Small intestine (tissue), 7 donors: ENCODE measurements around the gene RPL10. TPM values are rescaled to one million over a fixed set of nuclear protein-coding genes. Genes with fewer than 3 reads are reported as not detected.
"Not testable (repeated sequence)": the region's sequence is repeated elsewhere in the genome, so short reads cannot be mapped to it uniquely, and the experiment has no call there.

Source experiments
- DNase-seq, 2 donors: peaks; one replicate each; pipeline versions ENCODE4 v3.0.0 to v3.0.0-alpha.2; 2013
- FAIRE-seq: peaks from 2 replicates; lab custom pipeline; 2012; peaks lifted over from hg19 to GRCh38; lab: Jason Lieb, UNC
- H3K27ac ChIP-seq, 3 donors: one replicate each; pipeline ENCODE4 v1.5.1; 2013; ENCODE audit warnings: low read length in 2 of 3, mild to moderate bottlenecking in 2 of 3, control low read depth in 1 of 3, inconsistent platforms in 1 of 3, low read depth in 1 of 3, moderate library complexity in 1 of 3
- H3K27me3 ChIP-seq, 3 donors: one replicate each; pipeline ENCODE4 v1.6.1; 2013; ENCODE audit warnings: low read length in 3 of 3, inconsistent platforms in 1 of 3; ENCODE audit not compliant: control insufficient read depth in 3 of 3, insufficient read depth in 3 of 3
- H3K36me3 ChIP-seq, 3 donors: one replicate each; pipeline ENCODE4 v1.6.1; 2013; ENCODE audit warnings: low read length in 3 of 3, inconsistent platforms in 1 of 3, low read depth in 1 of 3, mild to moderate bottlenecking in 1 of 3, moderate library complexity in 1 of 3; ENCODE audit not compliant: control insufficient read depth in 3 of 3, insufficient read depth in 2 of 3
- H3K4me1 ChIP-seq, 3 donors: one replicate each; pipeline ENCODE4 v1.6.1; 2013; ENCODE audit warnings: low read length in 2 of 3, inconsistent platforms in 1 of 3, low read depth in 1 of 3, mild to moderate bottlenecking in 1 of 3, moderate library complexity in 1 of 3; ENCODE audit not compliant: control insufficient read depth in 3 of 3, insufficient read depth in 2 of 3
- H3K4me3 ChIP-seq, 3 donors: one replicate each; pipeline ENCODE4 v1.5.1; 2013; ENCODE audit warnings: low read length in 3 of 3, control low read depth in 1 of 3, inconsistent platforms in 1 of 3, low read depth in 1 of 3, mild to moderate bottlenecking in 1 of 3, moderate library complexity in 1 of 3
- H3K9me3 ChIP-seq, 2 donors: one replicate each; pipeline ENCODE4 v1.6.1; 2013; ENCODE audit warnings: low read depth in 1 of 2, low read length in 1 of 2; ENCODE audit not compliant: control insufficient read depth in 2 of 2, insufficient read depth in 1 of 2
- WGBS, 3 donors: extraction: QIAGEN DNeasy Blood & Tissue Kit; methylation state at CpG; one replicate each; pipeline ENCODE4 v1.1.7; 2013; 5-methylcytosine and 5-hydroxymethylcytosine counted together
- polyA plus RNA-seq, 4 donors: library from polyadenylated mRNA; stranded (reverse) in 3 of 4; unstranded in 1 of 4; fragments of 200-250 nt in 3 of 4; fragments of 120-200 nt in 1 of 4; gene quantifications; one replicate each; pipeline versions ENCODE4 v1.2.1 to v1.2.3, GENCODE V29; 2013
- donor health status: healthy with polysubstance abuse.
- donor health status: control.
- donor health status: control.
- donor health status: Bipolar disorder and iron deficiency.
- donor health status: healthy.

The RPL10 gene
- polyA plus RNA-seq, 4 donors = 3,043 to 5,653 (median 5,166) TPM

GRCh38 chrX:154398668-154399526 is 720 bp downstream of the RPL10 start:
- Histone ChIP-seq H3K36me3 (peaks cover 0 to 38% (median 3%) of the 10 kb centered on the region in 3 donors), H3K27me3 (no peaks in the 10 kb centered on the region), H3K9me3 (no peaks in the 10 kb centered on the region), H3K4me3 (peak overlapping the region; percentile 61 to 96 (median 78)), H3K4me1 (peaks cover 0 to 5% (median 0%) of the 10 kb centered on the region in 3 donors), H3K27ac (peak overlapping the region; percentile 94 to 100 (median 99))
- DNase-seq (peak; percentile 81 to 89), FAIRE-seq (no peak)
- WGBS, 3 donors = 1 to 48% (median 8%) methylated on average over 46 to 49 of the region's 49 CpGs

DNA sequence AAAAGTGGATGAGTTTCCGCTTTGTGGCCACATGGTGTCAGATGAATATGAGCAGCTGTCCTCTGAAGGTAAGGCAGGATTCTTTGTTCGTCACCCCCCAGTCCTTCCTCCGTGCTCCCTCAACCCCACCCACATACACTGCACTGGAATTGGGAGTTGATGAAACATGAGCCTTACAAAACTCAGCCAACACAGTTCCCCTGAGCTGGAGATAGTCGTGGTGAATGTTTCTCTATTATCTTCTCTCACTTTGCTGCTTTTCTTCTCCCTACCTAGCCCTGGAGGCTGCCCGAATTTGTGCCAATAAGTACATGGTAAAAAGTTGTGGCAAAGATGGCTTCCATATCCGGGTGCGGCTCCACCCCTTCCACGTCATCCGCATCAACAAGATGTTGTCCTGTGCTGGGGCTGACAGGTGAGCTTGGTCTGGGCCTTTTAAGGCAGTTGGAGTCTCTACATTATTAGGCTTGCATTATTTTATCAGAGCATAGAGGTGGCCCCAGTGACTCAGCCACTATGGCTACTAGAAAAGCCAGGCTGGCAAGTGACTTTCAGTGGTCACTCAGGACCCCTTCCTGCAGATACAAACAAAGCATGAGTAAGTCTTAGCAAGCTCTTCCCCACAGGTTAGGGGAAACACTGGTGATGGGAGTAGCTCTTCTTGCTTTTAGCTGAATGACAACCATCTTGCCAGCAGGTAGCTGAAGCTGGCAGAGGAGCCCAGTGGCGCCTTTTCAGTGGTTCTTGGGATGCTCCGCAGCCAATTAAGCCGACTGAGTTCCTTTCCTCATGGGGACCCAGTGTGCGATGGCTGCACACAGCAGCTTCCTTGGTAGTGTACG is 1.6 kb downstream of the RPL10 start:
- peak overlapping the region in 2 of 3 donors; percentile 61 to 96 for H3K4me3 ChIP-seq
- H3K9me3 ChIP-seq = no peaks in the 10 kb centered on the region
- DNase-seq = no peak
- H3K4me1 ChIP-seq = peaks cover 0 to 5% (median 0%) of the 10 kb centered on the region in 3 donors
- no peak for FAIRE-seq
- peak overlapping the region; percentile 45 to 100 (median 99) for H3K27ac ChIP-seq
- H3K27me3 ChIP-seq = no peaks in the 10 kb centered on the region
- H3K36me3 ChIP-seq = peaks cover 0 to 41% (median 3%) of the 10 kb centered on the region in 3 donors
- 34 to 53% (median 36%) methylated on average over 12 to 14 of the region's 14 CpGs for WGBS, 3 donors

GRCh38 chrX:154400369-154400817 is 2.2 kb downstream of the RPL10 start:
- not testable (repeated sequence) for FAIRE-seq, H3K4me3 ChIP-seq, H3K9me3 ChIP-seq, H3K27me3 ChIP-seq, DNase-seq, H3K4me1 ChIP-seq
- H3K27ac ChIP-seq = peak overlapping the region in 2 of 3 donors; percentile 99 to 100
- WGBS, 3 donors = 75 to 83% (median 78%) methylated on average over 4 to 6 of the region's 6 CpGs
- peaks cover 0 to 46% (median 3%) of the 10 kb centered on the region in 3 donors for H3K36me3 ChIP-seq

- Histone ChIP-seq H3K27me3 (no peaks in the 10 kb centered on the region), H3K9me3 (no peaks in the 10 kb centered on the region), H3K36me3 (peaks cover 0 to 46% (median 3%) of the 10 kb centered on the region in 3 donors), H3K27ac (peak overlapping the region in 2 of 3 donors; percentile 62 to 66), H3K4me1 (peaks cover 0 to 5% (median 0%) of the 10 kb centered on the region in 3 donors), H3K4me3 (no peak overlapping the region)
- WGBS, 3 donors = 31 to 52% (median 50%) methylated on average over 4 to 6 of the region's 6 CpGs
- DNase-seq (peak; percentile 28 to 45), FAIRE-seq (no peak)
Measured at GRCh38 chrX:154401045-154401799, 3.0 kb downstream of the RPL10 start.

DNA sequence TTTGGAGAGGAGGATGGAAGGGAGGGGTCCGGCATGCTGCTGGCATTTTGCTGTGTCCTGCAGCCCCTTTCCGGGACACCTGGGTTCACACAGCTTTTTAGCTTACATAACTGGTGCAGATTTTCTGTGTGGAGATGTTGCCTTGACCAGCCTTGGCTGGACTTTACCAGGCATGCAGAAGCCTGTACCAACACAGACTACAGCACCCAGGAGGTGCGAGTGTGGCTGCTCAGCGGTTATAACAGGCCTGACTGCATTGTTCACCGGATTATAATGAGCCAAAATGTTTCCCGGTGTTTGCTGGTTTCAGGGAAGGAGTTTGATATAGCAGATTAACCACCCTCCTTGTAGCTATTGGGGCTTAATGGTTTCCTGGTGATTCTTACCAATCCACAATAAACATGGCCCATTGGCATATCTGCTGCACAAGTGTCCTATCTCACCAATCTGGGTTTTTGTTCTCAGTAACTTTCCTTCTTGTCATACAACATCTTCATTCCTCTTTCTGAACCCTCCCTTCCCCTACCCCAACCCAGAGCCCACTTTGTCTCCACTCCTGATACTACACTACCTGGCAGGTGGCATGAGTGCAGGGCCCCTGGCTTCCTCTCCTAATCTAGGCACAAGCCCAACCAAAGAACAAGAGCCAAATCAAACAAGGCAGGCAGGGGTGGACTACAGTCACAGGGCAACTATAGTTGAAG is 3.9 kb downstream of the RPL10 start:
- H3K4me3 ChIP-seq = no peak overlapping the region
- no peaks in the 10 kb centered on the region for H3K9me3 ChIP-seq
- peaks cover 0 to 5% (median 0%) of the 10 kb centered on the region in 3 donors for H3K4me1 ChIP-seq
- no peak for DNase-seq
- 41 to 57% (median 47%) methylated on average over 6 of the region's 6 CpGs for WGBS, 3 donors
- no peaks in the 10 kb centered on the region for H3K27me3 ChIP-seq
- peak overlapping the region in 2 of 3 donors; percentile 38 to 58 for H3K27ac ChIP-seq
- peaks cover 0 to 46% (median 3%) of the 10 kb centered on the region in 3 donors for H3K36me3 ChIP-seq
- FAIRE-seq = no peak

DNA sequence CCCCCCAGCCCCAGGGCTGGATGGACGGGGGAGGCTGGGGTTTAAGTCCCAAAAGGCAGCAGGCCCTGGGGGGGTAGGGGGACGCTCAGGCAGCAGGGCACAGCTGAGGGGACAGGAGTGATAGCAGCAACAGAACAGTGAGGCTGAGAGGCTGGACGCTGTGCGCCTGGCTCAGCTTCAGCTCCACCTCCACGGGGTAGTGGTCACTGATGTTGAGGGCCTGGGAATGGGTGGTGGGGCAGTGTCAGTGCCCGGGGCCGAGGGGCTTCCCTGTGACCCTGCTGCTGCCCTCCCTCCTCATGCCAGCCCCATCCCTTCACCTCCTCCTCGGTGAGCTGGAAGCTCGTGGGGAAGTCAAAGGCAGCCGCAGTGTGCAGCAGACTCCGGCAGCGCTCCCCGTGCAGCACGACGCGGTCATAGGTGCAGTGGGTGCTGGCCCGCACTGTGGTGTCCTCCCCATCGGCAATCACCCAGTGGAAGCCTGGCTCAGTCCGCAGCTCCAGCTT is 4.5 kb downstream of the RPL10 start:
- no peak overlapping the region for H3K27ac ChIP-seq
- H3K9me3 ChIP-seq = no peaks in the 10 kb centered on the region
- no peaks in the 10 kb centered on the region for H3K27me3 ChIP-seq
- H3K4me3 ChIP-seq = no peak overlapping the region
- peaks cover 0 to 5% (median 0%) of the 10 kb centered on the region in 3 donors for H3K4me1 ChIP-seq
- WGBS, 3 donors = 77 to 81% (median 79%) methylated on average over 6 to 19 of the region's 19 CpGs
- FAIRE-seq = no peak
- no peak for DNase-seq
- H3K36me3 ChIP-seq = peaks cover 0 to 46% (median 3%) of the 10 kb centered on the region in 3 donors

DNA sequence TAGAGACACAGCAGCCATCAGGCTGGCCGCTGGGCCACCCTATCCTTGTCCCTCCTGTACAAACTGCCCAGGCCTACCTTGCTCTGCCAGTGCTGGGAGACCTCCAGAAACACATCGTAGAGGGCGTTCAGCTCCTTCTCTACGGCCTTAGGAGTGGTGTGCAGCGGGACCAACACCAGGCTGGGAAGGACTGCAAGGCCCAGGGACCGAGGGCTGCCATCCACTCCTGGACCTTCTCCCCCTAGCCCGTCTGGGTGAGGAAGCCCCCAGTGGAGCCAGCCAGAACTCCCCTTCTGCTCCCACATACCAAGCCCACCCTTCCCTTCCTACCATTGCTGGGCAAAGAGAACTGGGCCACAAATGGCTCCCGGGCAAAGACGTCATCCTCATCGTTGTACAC is 5.0 kb downstream of the RPL10 start:
- Histone ChIP-seq H3K27ac (no peak overlapping the region), H3K4me1 (peaks cover 0 to 5% (median 0%) of the 10 kb centered on the region in 3 donors), H3K4me3 (no peak overlapping the region), H3K9me3 (no peaks in the 10 kb centered on the region), H3K36me3 (peaks cover 0 to 46% (median 3%) of the 10 kb centered on the region in 3 donors), H3K27me3 (no peaks in the 10 kb centered on the region)
- WGBS, 3 donors = 88 to 92% (median 91%) methylated on average over 10 of the region's 10 CpGs
- FAIRE-seq (no peak), DNase-seq (no peak)
